ENCODE measurements around the gene SLC34A2.

SLC34A2 gene

DNA sequence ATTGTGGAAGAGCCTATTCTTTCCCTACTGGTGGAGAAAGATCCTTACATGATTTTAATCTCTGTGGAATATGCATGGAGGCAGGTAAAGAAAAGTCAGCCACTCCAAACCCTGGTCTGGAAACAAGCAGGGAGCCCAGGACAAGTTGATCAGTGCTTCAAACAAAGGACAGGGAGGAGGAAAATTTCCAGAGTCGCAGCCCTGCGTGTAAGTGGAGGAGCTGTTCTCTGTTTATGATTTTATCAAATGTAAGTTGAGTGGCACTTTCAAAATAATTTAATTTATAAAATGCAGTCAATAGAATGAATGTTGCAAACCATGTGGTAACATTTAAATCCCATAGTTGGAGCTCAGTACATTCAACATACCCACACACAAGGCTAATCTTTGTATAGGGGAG, 57.0 kb downstream of the SLC34A2 start:
- H3K4me3 ChIP-seq (ENCODE audit: low read length in 2 of 2), result no peak overlapping the region
- H3K9ac ChIP-seq (ENCODE audit: low read depth in 1 of 2, low read length in 2 of 2), result no peak overlapping the region
- no peaks in the 10 kb centered on the region for H3K36me3 ChIP-seq (ENCODE audit: control insufficient read depth in 2 of 2, insufficient read depth in 2 of 2, low read length in 2 of 2)
- no peaks in the 10 kb centered on the region for H3K27me3 ChIP-seq (ENCODE audit: control insufficient read depth in 2 of 2, insufficient read depth in 2 of 2, low read length in 2 of 2)
- H3K27ac ChIP-seq (ENCODE audit: low read depth in 2 of 2, low read length in 2 of 2), result no peak overlapping the region
- no peaks in the 10 kb centered on the region for H3K4me1 ChIP-seq (ENCODE audit: control insufficient read depth in 2 of 2, insufficient read depth in 2 of 2, low read length in 2 of 2)
- H3K9me3 ChIP-seq (ENCODE audit: control insufficient read depth in 2 of 2, low read length in 2 of 2), result no peaks in the 10 kb centered on the region

DNA sequence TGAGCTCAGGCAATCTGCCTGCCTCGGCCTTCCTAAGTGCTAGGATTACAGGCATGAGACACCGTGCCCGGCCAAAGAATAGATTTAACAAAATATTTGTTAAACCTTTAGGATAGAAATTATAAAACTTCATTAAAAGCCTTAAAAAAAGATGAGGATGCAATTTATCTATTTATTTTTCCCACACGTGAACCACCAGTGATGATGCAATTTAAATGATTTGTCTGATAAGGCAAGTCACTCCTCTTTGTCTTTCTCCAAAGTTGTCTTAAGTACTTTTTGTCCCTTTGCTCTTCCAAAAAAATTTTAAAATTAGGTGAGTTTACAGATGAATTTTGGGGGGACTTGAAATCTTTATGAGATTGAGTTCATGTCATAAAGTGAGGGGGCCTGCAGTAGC, 58.2 kb downstream of the SLC34A2 start:
- no peaks in the 10 kb centered on the region for H3K4me1 ChIP-seq (ENCODE audit: control insufficient read depth in 2 of 2, insufficient read depth in 2 of 2, low read length in 2 of 2)
- no peak overlapping the region for H3K4me3 ChIP-seq (ENCODE audit: low read length in 2 of 2)
- no peak overlapping the region for H3K27ac ChIP-seq (ENCODE audit: low read depth in 2 of 2, low read length in 2 of 2)
- H3K9me3 ChIP-seq (ENCODE audit: control insufficient read depth in 2 of 2, low read length in 2 of 2), result no peaks in the 10 kb centered on the region
- H3K36me3 ChIP-seq (ENCODE audit: control insufficient read depth in 2 of 2, insufficient read depth in 2 of 2, low read length in 2 of 2), result no peaks in the 10 kb centered on the region
- no peaks in the 10 kb centered on the region for H3K27me3 ChIP-seq (ENCODE audit: control insufficient read depth in 2 of 2, insufficient read depth in 2 of 2, low read length in 2 of 2)
- no peak overlapping the region for H3K9ac ChIP-seq (ENCODE audit: low read depth in 1 of 2, low read length in 2 of 2)

GRCh38 chr4:25722964-25723363, 67.3 kb downstream of the SLC34A2 start:
- H3K27me3 ChIP-seq (ENCODE audit: control insufficient read depth in 2 of 2, insufficient read depth in 2 of 2, low read length in 2 of 2), result no peaks in the 10 kb centered on the region
- H3K9ac ChIP-seq (ENCODE audit: low read depth in 1 of 2, low read length in 2 of 2), result no peak overlapping the region

GRCh38 chr4:25723409-25723808, 67.8 kb downstream of the SLC34A2 start:
- H3K4me3 ChIP-seq (ENCODE audit: low read length in 2 of 2), result no peak overlapping the region
- no peaks in the 10 kb centered on the region for H3K4me1 ChIP-seq (ENCODE audit: control insufficient read depth in 2 of 2, insufficient read depth in 2 of 2, low read length in 2 of 2)
- no peak overlapping the region for H3K9ac ChIP-seq (ENCODE audit: low read depth in 1 of 2, low read length in 2 of 2)
- H3K9me3 ChIP-seq (ENCODE audit: control insufficient read depth in 2 of 2, low read length in 2 of 2), result no peaks in the 10 kb centered on the region
- H3K36me3 ChIP-seq (ENCODE audit: control insufficient read depth in 2 of 2, insufficient read depth in 2 of 2, low read length in 2 of 2), result no peaks in the 10 kb centered on the region
- H3K27me3 ChIP-seq (ENCODE audit: control insufficient read depth in 2 of 2, insufficient read depth in 2 of 2, low read length in 2 of 2), result no peaks in the 10 kb centered on the region
- no peak overlapping the region for H3K27ac ChIP-seq (ENCODE audit: low read depth in 2 of 2, low read length in 2 of 2)

More at GRCh38 chr4:25722964-25723363, 67.3 kb downstream of the SLC34A2 start:
- H3K4me3 ChIP-seq (ENCODE audit: low read length in 2 of 2), result no peak overlapping the region
- H3K27ac ChIP-seq (ENCODE audit: low read depth in 2 of 2, low read length in 2 of 2), result no peak overlapping the region
- no peaks in the 10 kb centered on the region for H3K36me3 ChIP-seq (ENCODE audit: control insufficient read depth in 2 of 2, insufficient read depth in 2 of 2, low read length in 2 of 2)
- H3K9me3 ChIP-seq (ENCODE audit: control insufficient read depth in 2 of 2, low read length in 2 of 2), result no peaks in the 10 kb centered on the region
- H3K4me1 ChIP-seq (ENCODE audit: control insufficient read depth in 2 of 2, insufficient read depth in 2 of 2, low read length in 2 of 2), result no peaks in the 10 kb centered on the region

DNA sequence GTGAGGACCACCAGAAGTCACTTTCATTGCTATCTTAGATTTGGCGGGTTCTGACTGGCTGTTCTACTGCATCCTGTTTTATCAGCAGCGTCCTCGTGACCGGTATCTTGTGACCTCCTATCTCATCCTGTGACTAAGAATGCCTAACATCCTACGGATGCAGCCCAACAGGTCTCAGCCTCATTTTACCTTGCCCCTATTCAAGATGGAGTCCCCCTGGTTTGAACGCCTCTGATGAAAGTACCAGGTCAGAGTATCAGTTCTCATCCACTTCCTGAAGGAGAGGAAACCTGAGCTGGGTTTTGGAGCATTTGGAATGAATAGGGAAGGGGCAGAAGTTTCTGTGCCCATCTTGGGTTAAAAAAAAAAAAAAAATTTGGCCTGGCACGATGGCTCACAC, 70.2 kb downstream of the SLC34A2 start:
- Histone ChIP-seq H3K4me3 (ENCODE audit: low read length in 2 of 2) (no peak overlapping the region), H3K27me3 (ENCODE audit: control insufficient read depth in 2 of 2, insufficient read depth in 2 of 2, low read length in 2 of 2) (no peaks in the 10 kb centered on the region), H3K9me3 (ENCODE audit: control insufficient read depth in 2 of 2, low read length in 2 of 2) (no peaks in the 10 kb centered on the region), H3K9ac (ENCODE audit: low read depth in 1 of 2, low read length in 2 of 2) (no peak overlapping the region), H3K27ac (ENCODE audit: low read depth in 2 of 2, low read length in 2 of 2) (no peak overlapping the region), H3K36me3 (ENCODE audit: control insufficient read depth in 2 of 2, insufficient read depth in 2 of 2, low read length in 2 of 2) (no peaks in the 10 kb centered on the region), H3K4me1 (ENCODE audit: control insufficient read depth in 2 of 2, insufficient read depth in 2 of 2, low read length in 2 of 2) (no peaks in the 10 kb centered on the region)

- H3K27me3 ChIP-seq (ENCODE audit: control insufficient read depth in 2 of 2, insufficient read depth in 2 of 2, low read length in 2 of 2), result no peaks in the 10 kb centered on the region
- no peaks in the 10 kb centered on the region for H3K36me3 ChIP-seq (ENCODE audit: control insufficient read depth in 2 of 2, insufficient read depth in 2 of 2, low read length in 2 of 2)
- H3K9me3 ChIP-seq (ENCODE audit: control insufficient read depth in 2 of 2, low read length in 2 of 2), result no peaks in the 10 kb centered on the region
- no peaks in the 10 kb centered on the region for H3K4me1 ChIP-seq (ENCODE audit: control insufficient read depth in 2 of 2, insufficient read depth in 2 of 2, low read length in 2 of 2)
- H3K27ac ChIP-seq (ENCODE audit: low read depth in 2 of 2, low read length in 2 of 2), result no peak overlapping the region
- H3K4me3 ChIP-seq (ENCODE audit: low read length in 2 of 2), result no peak overlapping the region
- no peak overlapping the region for H3K9ac ChIP-seq (ENCODE audit: low read depth in 1 of 2, low read length in 2 of 2)
These were observed 72.3 kb downstream of the SLC34A2 start for GRCh38 chr4:25727711-25728493.
